Suprapubic skin (tissue), 4 donors: ENCODE results near the gene TMTC1.

Experiments used
- CTCF ChIP-seq, 2 donors: fragments of 200-600 bp in 1 of 2; fragments of 450-650 bp in 1 of 2; sonication (generic) in 1 of 2; IDR thresholded peaks; one replicate each; pipeline ENCODE4 v1.5.1; 2016 to 2019; ENCODE audit warnings: antibody characterized with exemption in 2 of 2, mild to moderate bottlenecking in 1 of 2, moderate library complexity in 1 of 2
- EP300 ChIP-seq: sonication (generic); formaldehyde crosslinking; IDR thresholded peaks from one replicate; pipeline ENCODE4 v1.6.1; 2017; ENCODE audit warnings: antibody characterized with exemption
- POLR2A ChIP-seq, 2 donors: fragments of 450-650 bp; IDR thresholded peaks; one replicate each; pipeline ENCODE4 v1.6.1; 2017; ENCODE audit warnings: antibody characterized with exemption in 2 of 2, mild to moderate bottlenecking in 2 of 2, moderate library complexity in 2 of 2
- POLR2AphosphoS5 ChIP-seq, 3 donors: sonication (generic); formaldehyde crosslinking; IDR thresholded peaks; one replicate each; pipeline ENCODE4 v1.6.1; 2017; ENCODE audit warnings: antibody characterized with exemption in 3 of 3

GRCh38 chr12:29773076-29773475 lies 10.7 kb downstream of the TMTC1 start:
- TF ChIP-seq CTCF (IDR thresholded peaks at IDR 0.05) = no peak
- TF ChIP-seq EP300 = no peak
- no peak for TF ChIP-seq POLR2AphosphoS5 (IDR thresholded peaks at IDR 0.05)
- TF ChIP-seq POLR2A (IDR thresholded peaks at IDR 0.05) = no peak
